H1 (cell line): Measurements from ENCODE around the gene ZNF256. TPM values are rescaled to one million over a fixed set of nuclear protein-coding genes. Genes with fewer than 3 reads are reported as not detected.

ENCODE experiments used
- BACH1 ChIP-seq: IDR thresholded peaks from 2 replicates; pipeline ENCODE4 v1.6.1; 2012; ENCODE audit warnings: low read length, improper control_type of control experiment
- CHD2 ChIP-seq: IDR thresholded peaks from 2 replicates; pipeline ENCODE4 v1.6.1; 2012; ENCODE audit warnings: low read length, improper control_type of control experiment
- CHD7 ChIP-seq: fragments of 300-600 bp; sonication (generic); IDR thresholded peaks from 2 replicates; pipeline ENCODE4 v1.7.1; 2012; ENCODE audit warnings: low read length, moderate library complexity, mild to moderate bottlenecking, inconsistent platforms; ENCODE audit not compliant: insufficient replicate concordance
- FOSL1 ChIP-seq: IDR thresholded peaks from 2 replicates; pipeline ENCODE4 v1.6.1; 2011; ENCODE audit warnings: mild to moderate bottlenecking, low read depth, low read length, moderate library complexity; ENCODE audit not compliant: insufficient read depth
- JUN ChIP-seq: IDR thresholded peaks from 2 replicates; pipeline ENCODE4 v1.6.1; 2011; ENCODE audit warnings: low read depth, mild to moderate bottlenecking, improper control_type of control experiment, low read length
- RAD21 ChIP-seq, 2 experiments: IDR thresholded peaks in 1 of 2; conservative IDR thresholded peaks in 1 of 2; 2 replicates each; pipeline ENCODE4 v1.6.1; 2011; ENCODE audit warnings: low read depth in 2 of 2, low read length in 2 of 2, improper control_type of control experiment in 1 of 2, inconsistent platforms in 1 of 2, mild to moderate bottlenecking in 1 of 2, moderate library complexity in 1 of 2
- SIN3A ChIP-seq, 2 experiments: IDR thresholded peaks in 1 of 2; conservative IDR thresholded peaks in 1 of 2; 2 replicates each; pipeline ENCODE4 v1.6.1; 2011 to 2012; ENCODE audit warnings: low read length in 2 of 2, improper control_type of control experiment in 1 of 2, low read depth in 1 of 2, mild to moderate bottlenecking in 1 of 2
- SP2 ChIP-seq: IDR thresholded peaks from 2 replicates; pipeline ENCODE4 v1.6.1; 2012; ENCODE audit warnings: mild to moderate bottlenecking, low read length, inconsistent platforms
- TAF1 ChIP-seq: IDR thresholded peaks from 2 replicates; pipeline ENCODE4 v1.6.1; 2011; ENCODE audit warnings: mild to moderate bottlenecking, low read depth, low read length
- polyA plus RNA-seq, 7 experiments: library from polyadenylated mRNA; depleted of rRNA in 3 of 7; stranded (reverse) in 5 of 7; unstranded in 2 of 7; fragments of >200 nt in 5 of 7; fragments of 200-250 nt in 2 of 7; gene quantifications; 1 replicate in 5 of 7; 2 replicates in 1 of 7; 4 replicates in 1 of 7; pipeline versions ENCODE4 v1.2.1 to v1.2.3, GENCODE V29; 2011 to 2013; ENCODE audit warnings: missing spikeins in 2 of 7, mixed read lengths in 2 of 7
- total RNA-seq: library from RNA; stranded (reverse); fragmentation: NEBNext Ultra II Directional; extraction: Animal tissue kit (Norgen Biotek cat#: 25700); gene quantifications from 2 replicates; pipeline ENCODE4 v1.2.1, GENCODE V29; 2021

The ZNF256 gene
- total and polyA plus RNA-seq, 2 of the 8 experiments (the other 6 are each of a cell fraction or from before 2014, with no cell fraction given): 6.1 to 13.5 TPM

- TF ChIP-seq JUN (no peak), BACH1 (no peak), TAF1 (peak; percentile 81), FOSL1 (no peak), CHD2 (peak; percentile 88), CHD7 (no peak), SP2 (peak; percentile 57), RAD21 (IDR thresholded peaks at IDR 0.05 in 1 of 2, conservative IDR thresholded peaks at IDR 0.05 in 1 of 2; ENCODE audit: low read depth in 2 of 2, low read length in 2 of 2) (no peak), SIN3A (conservative IDR thresholded peaks at IDR 0.05 in 1 of 2, IDR thresholded peaks at IDR 0.05 in 1 of 2; ENCODE audit: low read depth in 1 of 2, low read length in 2 of 2) (peak in 1 of 2 experiments; percentile 63; a peak in 1 of 4 replicates)
Measured at GRCh38 chr19:57934820-57935665, 12.5 kb downstream of the ZNF256 start, which contains the start of gene ZNF418 (continued).
